Neural cell (in vitro differentiated cells): ENCODE results near the gene NT5M. TPM values are rescaled to one million over a fixed set of nuclear protein-coding genes. Genes with fewer than 3 reads are reported as not detected.

Source experiments
- H2AFZ ChIP-seq: fragments of 200-600, 300-800 bp; sonication (generic), shearing (Covaris generic); 2 replicates; pipeline ENCODE4 v1.6.0; 2014; ENCODE audit warnings: low read depth, mild to moderate bottlenecking, antibody characterized with exemption, low read length, moderate library complexity
- H3F3A ChIP-seq: fragments of 200-600 bp; shearing (Covaris generic); 2 replicates; pipeline ENCODE4 v1.6.1; 2016; ENCODE audit warnings: mild to moderate bottlenecking, moderate library complexity, mixed read lengths, antibody characterized with exemption, low read length; ENCODE audit not compliant: insufficient read depth, poor library complexity, severe bottlenecking
- H3K27ac ChIP-seq: fragments of 200-600, 300-800 bp; sonication (generic), shearing (Covaris generic); 2 replicates; pipeline ENCODE4 v1.5.1; 2014; ENCODE audit warnings: mild to moderate bottlenecking, low read length, moderate library complexity
- H3K27me3 ChIP-seq: fragments of 300-800, 200-600 bp; sonication (generic), shearing (Covaris generic); 2 replicates; pipeline ENCODE4 v1.6.0; 2014; ENCODE audit warnings: mild to moderate bottlenecking, low read depth, low read length, moderate library complexity; ENCODE audit not compliant: insufficient read depth
- H3K36me3 ChIP-seq: fragments of 300-800, 200-600 bp; sonication (generic), shearing (Covaris generic); 2 replicates; pipeline ENCODE4 v1.5.1; 2014; ENCODE audit warnings: mild to moderate bottlenecking, antibody characterized with exemption, low read length, moderate library complexity; ENCODE audit not compliant: insufficient read depth
- H3K4me2 ChIP-seq: fragments of 300-800, 200-600 bp; sonication (generic), shearing (Covaris generic); 2 replicates; pipeline ENCODE4 v1.6.0; 2014; ENCODE audit warnings: mild to moderate bottlenecking, low read length
- H3K4me3 ChIP-seq: fragments of 300-800, 200-600 bp; sonication (generic), shearing (Covaris generic); 2 replicates; pipeline ENCODE4 v1.5.1; 2014; ENCODE audit warnings: mild to moderate bottlenecking, low read length, moderate library complexity
- H3K79me2 ChIP-seq: fragments of 200-600 bp; shearing (Covaris generic); replicated peaks from 2 replicates; pipeline ENCODE4 v1.6.0; 2014; ENCODE audit warnings: mild to moderate bottlenecking, low read length, moderate library complexity; ENCODE audit not compliant: insufficient read depth
- H3K9ac ChIP-seq: fragments of 300-800, 200-600 bp; sonication (generic), shearing (Covaris generic); 2 replicates; pipeline ENCODE4 v1.6.1; 2016; ENCODE audit warnings: mild to moderate bottlenecking, low read length, mixed read lengths
- H3K9me2 ChIP-seq: fragments of 200-600 bp; shearing (Covaris generic); 2 replicates; pipeline ENCODE4 v1.6.1; 2016; ENCODE audit warnings: mild to moderate bottlenecking, low read length, mixed read lengths; ENCODE audit not compliant: insufficient read depth
- H3K9me3 ChIP-seq: fragments of 200-600, 300-800 bp; sonication (generic), shearing (Covaris generic); 2 replicates; pipeline ENCODE4 v1.6.1; 2016; ENCODE audit warnings: mild to moderate bottlenecking, mixed run types, low read length, moderate library complexity, mixed read lengths
- H4K20me1 ChIP-seq: fragments of 200-600 bp; shearing (Covaris generic); 2 replicates; pipeline ENCODE4 v1.6.1; 2016; ENCODE audit warnings: mild to moderate bottlenecking, mixed run types; ENCODE audit not compliant: insufficient read depth
- EP300 ChIP-seq: fragments of 450-650 bp; conservative IDR thresholded peaks from 2 replicates; pipeline ENCODE4 v1.6.1; 2014; ENCODE audit warnings: antibody characterized with exemption, mild to moderate bottlenecking, moderate library complexity; ENCODE audit not compliant: poor library complexity, severe bottlenecking
- EZH2 ChIP-seq: fragments of 200-600, 300-800 bp; shearing (Covaris generic), sonication (generic); IDR thresholded peaks from 2 replicates; pipeline ENCODE4 v1.6.1; 2014; ENCODE audit warnings: antibody characterized with exemption, low read length, borderline replicate concordance, mild to moderate bottlenecking; ENCODE audit not compliant: insufficient read depth, poor library complexity, severe bottlenecking
- MXI1 ChIP-seq: fragments of 450-650 bp; conservative IDR thresholded peaks from 2 replicates; pipeline ENCODE4 v1.6.1; 2014; ENCODE audit warnings: antibody characterized with exemption, mild to moderate bottlenecking; ENCODE audit not compliant: poor library complexity, severe bottlenecking
- POLR2AphosphoS5 ChIP-seq: IDR thresholded peaks from 2 replicates; pipeline ENCODE4 v1.6.1; 2012
- RAD21 ChIP-seq: fragments of 450-650 bp; conservative IDR thresholded peaks from 2 replicates; pipeline ENCODE4 v1.6.1; 2014; ENCODE audit warnings: antibody characterized with exemption, mild to moderate bottlenecking, moderate library complexity
- SMC3 ChIP-seq: fragments of 450-650 bp; conservative IDR thresholded peaks from 2 replicates; pipeline ENCODE4 v1.6.1; 2014; ENCODE audit warnings: antibody characterized with exemption, mild to moderate bottlenecking, moderate library complexity; ENCODE audit not compliant: poor library complexity
- TAF1 ChIP-seq: IDR thresholded peaks from 2 replicates; pipeline ENCODE4 v1.6.1; 2012; ENCODE audit warnings: low read depth
- polyA plus RNA-seq: library from polyadenylated mRNA; depleted of rRNA; stranded (reverse); fragments of >200 nt; gene quantifications from 2 replicates; pipeline ENCODE4 v1.2.3, GENCODE V29; 2014
- TF ChIP-seq, protein P1 (sequence below): IDR thresholded peaks from 2 replicates; pipeline ENCODE4 v1.6.1; 2012; ENCODE audit warnings: borderline replicate concordance
- TF ChIP-seq, protein P2 (sequence below): fragments of 450-650 bp; IDR thresholded peaks from 2 replicates; pipeline ENCODE4 v1.5.1; 2014; ENCODE audit warnings: antibody characterized with exemption, mild to moderate bottlenecking, moderate library complexity; ENCODE audit not compliant: poor library complexity, severe bottlenecking

Gene NT5M
- polyA plus RNA-seq, 1 donor from 2014 or later, result 11.1 TPM

GRCh38 chr17:17351901-17352781 is 49.0 kb downstream of the NT5M start:
- Histone ChIP-seq H3K9me3 (no peaks in the 10 kb centered on the region), H3F3A (no peaks in the 10 kb centered on the region), H2AFZ (no peak overlapping the region), H3K9me2 (no peaks in the 10 kb centered on the region), H3K27me3 (no peaks in the 10 kb centered on the region), H3K9ac (no peak overlapping the region), H4K20me1 (no peaks in the 10 kb centered on the region), H3K4me3 (no peak overlapping the region), H3K27ac (no peak overlapping the region), H3K4me2 (no peak overlapping the region), H3K79me2 (no peaks in the 10 kb centered on the region), H3K36me3 (no peaks in the 10 kb centered on the region)
- TF ChIP-seq MXI1 (no peak), RAD21 (no peak)
- TF ChIP-seq, protein P1, sequence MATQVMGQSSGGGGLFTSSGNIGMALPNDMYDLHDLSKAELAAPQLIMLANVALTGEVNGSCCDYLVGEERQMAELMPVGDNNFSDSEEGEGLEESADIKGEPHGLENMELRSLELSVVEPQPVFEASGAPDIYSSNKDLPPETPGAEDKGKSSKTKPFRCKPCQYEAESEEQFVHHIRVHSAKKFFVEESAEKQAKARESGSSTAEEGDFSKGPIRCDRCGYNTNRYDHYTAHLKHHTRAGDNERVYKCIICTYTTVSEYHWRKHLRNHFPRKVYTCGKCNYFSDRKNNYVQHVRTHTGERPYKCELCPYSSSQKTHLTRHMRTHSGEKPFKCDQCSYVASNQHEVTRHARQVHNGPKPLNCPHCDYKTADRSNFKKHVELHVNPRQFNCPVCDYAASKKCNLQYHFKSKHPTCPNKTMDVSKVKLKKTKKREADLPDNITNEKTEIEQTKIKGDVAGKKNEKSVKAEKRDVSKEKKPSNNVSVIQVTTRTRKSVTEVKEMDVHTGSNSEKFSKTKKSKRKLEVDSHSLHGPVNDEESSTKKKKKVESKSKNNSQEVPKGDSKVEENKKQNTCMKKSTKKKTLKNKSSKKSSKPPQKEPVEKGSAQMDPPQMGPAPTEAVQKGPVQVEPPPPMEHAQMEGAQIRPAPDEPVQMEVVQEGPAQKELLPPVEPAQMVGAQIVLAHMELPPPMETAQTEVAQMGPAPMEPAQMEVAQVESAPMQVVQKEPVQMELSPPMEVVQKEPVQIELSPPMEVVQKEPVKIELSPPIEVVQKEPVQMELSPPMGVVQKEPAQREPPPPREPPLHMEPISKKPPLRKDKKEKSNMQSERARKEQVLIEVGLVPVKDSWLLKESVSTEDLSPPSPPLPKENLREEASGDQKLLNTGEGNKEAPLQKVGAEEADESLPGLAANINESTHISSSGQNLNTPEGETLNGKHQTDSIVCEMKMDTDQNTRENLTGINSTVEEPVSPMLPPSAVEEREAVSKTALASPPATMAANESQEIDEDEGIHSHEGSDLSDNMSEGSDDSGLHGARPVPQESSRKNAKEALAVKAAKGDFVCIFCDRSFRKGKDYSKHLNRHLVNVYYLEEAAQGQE, result no peak
- TF ChIP-seq, protein P2, sequence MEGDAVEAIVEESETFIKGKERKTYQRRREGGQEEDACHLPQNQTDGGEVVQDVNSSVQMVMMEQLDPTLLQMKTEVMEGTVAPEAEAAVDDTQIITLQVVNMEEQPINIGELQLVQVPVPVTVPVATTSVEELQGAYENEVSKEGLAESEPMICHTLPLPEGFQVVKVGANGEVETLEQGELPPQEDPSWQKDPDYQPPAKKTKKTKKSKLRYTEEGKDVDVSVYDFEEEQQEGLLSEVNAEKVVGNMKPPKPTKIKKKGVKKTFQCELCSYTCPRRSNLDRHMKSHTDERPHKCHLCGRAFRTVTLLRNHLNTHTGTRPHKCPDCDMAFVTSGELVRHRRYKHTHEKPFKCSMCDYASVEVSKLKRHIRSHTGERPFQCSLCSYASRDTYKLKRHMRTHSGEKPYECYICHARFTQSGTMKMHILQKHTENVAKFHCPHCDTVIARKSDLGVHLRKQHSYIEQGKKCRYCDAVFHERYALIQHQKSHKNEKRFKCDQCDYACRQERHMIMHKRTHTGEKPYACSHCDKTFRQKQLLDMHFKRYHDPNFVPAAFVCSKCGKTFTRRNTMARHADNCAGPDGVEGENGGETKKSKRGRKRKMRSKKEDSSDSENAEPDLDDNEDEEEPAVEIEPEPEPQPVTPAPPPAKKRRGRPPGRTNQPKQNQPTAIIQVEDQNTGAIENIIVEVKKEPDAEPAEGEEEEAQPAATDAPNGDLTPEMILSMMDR, result no peak

DNA sequence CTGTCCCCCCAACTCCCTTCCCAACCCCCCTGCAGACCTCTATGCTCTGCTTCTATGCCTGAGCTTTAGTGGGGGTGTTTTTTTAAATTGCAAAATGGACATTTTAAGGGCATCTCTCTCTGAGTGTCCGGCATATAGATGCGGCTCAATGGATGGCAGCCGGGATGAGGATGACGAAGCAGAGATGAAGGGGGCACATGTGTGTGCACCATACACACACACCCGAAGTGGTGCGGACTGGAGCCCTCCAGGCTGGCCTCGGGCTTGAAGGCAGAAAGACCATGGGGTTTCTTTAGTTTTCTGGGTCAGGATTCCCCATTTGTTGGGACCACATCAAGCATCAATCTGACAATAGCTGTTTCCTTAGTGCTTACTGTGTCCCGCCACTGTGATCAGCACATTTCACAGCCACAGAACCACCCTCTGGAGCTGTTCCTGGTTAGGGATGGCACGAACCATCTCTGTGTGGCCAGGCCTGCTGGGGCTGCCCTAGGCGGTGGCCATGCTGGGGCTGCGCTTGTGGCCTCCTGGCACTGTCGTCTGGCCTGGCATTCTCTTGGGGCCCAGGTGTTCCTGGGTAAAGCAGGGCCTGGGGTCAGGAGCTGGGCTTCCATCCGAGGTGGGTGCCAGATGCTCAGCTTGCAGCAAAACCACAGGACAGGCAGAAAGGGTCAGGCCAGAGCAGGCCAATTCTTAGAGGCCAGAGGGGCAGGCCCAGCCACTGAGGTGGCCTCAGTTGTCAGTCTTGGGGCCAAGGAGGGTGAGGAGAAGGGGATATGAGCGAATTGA is 49.9 kb downstream of the NT5M start:
- no peaks in the 10 kb centered on the region for H3K27me3 ChIP-seq
- TF ChIP-seq MXI1 (no peak), EZH2 (no peak), EP300 (no peak), TAF1 (no peak), POLR2AphosphoS5 (no peak), RAD21 (no peak), SMC3 (no peak)
- TF ChIP-seq, protein P2, result no peak
- TF ChIP-seq, protein P1, result no peak
- H3K36me3 ChIP-seq, result no peaks in the 10 kb centered on the region
- no peaks in the 10 kb centered on the region for H3F3A ChIP-seq
- H3K4me3 ChIP-seq, result no peak overlapping the region
- no peaks in the 10 kb centered on the region for H3K79me2 ChIP-seq
- H3K9me3 ChIP-seq, result no peaks in the 10 kb centered on the region
- no peak overlapping the region for H3K9ac ChIP-seq
- no peak overlapping the region for H2AFZ ChIP-seq
- H3K27ac ChIP-seq, result no peak overlapping the region
- H3K4me2 ChIP-seq, result no peak overlapping the region
- H4K20me1 ChIP-seq, result no peaks in the 10 kb centered on the region
- H3K9me2 ChIP-seq, result no peaks in the 10 kb centered on the region
